Mononuclear cell (primary cell): Measurements from ENCODE around the gene OR9Q1. TPM values are rescaled to one million over a fixed set of nuclear protein-coding genes. Genes with fewer than 3 reads are reported as not detected.

ENCODE experiments used
- H3K27me3 ChIP-seq: 2 replicates; pipeline ENCODE4 v1.6.0; 2011; ENCODE audit warnings: low read length, control low read depth; ENCODE audit not compliant: insufficient read depth
- H3K4me1 ChIP-seq: 2 replicates; pipeline ENCODE4 v1.5.1; 2011; ENCODE audit warnings: mild to moderate bottlenecking, low read length, control low read depth; ENCODE audit not compliant: insufficient read depth
- H3K4me3 ChIP-seq: 2 replicates; pipeline ENCODE4 v1.5.1; 2011; ENCODE audit warnings: mild to moderate bottlenecking, low read length, moderate library complexity
- H3K9me3 ChIP-seq: 2 replicates; pipeline ENCODE4 v1.5.1; 2011; ENCODE audit warnings: low read depth, mild to moderate bottlenecking, control low read depth, low read length
- total RNA-seq: library from RNA; depleted of rRNA; stranded (reverse); fragments of >200 nt; gene quantifications from one replicate; pipeline ENCODE4 v1.2.3, GENCODE V29; 2012

The OR9Q1 gene
- total RNA-seq, 1 donor, result not detected

DNA sequence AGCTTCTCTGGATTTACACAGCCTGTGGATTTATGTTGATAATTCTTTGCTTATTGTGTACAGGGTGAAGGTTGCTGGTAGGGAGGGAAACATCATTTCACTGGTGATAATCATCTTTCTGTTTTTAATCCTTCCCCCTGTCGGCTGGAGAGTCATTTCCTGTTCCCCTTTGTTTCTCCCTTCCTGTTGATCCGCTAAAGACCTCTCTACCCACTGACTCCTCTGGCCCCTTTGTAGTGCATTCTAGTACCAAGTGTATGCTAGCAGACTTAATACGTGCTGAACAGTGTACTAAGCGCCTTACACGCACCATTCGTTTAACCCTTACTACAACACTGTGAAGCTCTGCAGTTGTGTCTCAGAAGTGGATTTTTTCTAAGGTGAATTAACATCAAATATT, 19.0 kb upstream of the OR9Q1 start:
- Histone ChIP-seq H3K9me3 (no peaks in the 10 kb centered on the region), H3K4me3 (no peak overlapping the region), H3K4me1 (no peaks in the 10 kb centered on the region), H3K27me3 (no peaks in the 10 kb centered on the region)

DNA sequence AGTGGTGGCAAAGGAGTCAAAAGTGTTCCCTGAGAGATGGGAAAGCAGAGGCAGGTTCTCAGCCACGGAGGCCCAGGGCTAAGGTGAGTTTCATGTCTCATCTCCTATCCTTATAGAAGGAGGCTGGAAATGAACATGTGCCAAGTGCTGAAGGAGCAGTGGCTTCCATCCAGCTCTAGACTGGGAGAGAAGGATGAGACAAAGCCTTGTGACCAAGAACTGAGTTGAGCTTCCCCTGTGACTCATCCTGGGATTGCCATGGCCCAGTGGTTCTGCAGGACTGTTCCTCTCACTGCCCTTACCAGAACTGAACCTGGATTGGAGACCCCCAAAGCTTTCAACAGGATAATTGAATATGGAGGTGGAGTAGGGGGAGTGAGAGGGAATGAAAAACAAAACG, 16.7 kb upstream of the OR9Q1 start:
- no peaks in the 10 kb centered on the region for H3K27me3 ChIP-seq
- H3K9me3 ChIP-seq, result no peaks in the 10 kb centered on the region
- no peak overlapping the region for H3K4me3 ChIP-seq
- no peaks in the 10 kb centered on the region for H3K4me1 ChIP-seq

DNA sequence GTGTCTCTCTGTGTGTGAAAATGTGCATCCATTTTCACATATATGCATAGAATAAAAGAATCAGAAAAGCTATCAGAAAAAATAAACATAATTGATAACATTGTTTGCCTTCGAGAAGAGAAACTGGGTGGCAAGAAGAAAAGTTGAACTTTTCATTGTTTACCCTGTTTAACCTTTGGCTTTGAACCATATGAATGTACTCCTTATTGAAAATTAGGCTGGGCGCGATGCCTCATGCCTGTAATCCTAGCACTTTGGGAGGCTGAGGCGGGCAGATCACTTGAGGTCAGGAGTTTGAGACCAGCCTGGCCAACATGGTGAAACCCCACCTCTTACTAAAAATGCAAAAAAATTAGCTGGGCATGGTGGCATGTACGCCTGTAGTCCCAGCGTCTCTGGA, 11.9 kb upstream of the OR9Q1 start:
- Histone ChIP-seq H3K4me3 (no peak overlapping the region), H3K9me3 (no peaks in the 10 kb centered on the region), H3K4me1 (no peaks in the 10 kb centered on the region), H3K27me3 (no peaks in the 10 kb centered on the region)

DNA sequence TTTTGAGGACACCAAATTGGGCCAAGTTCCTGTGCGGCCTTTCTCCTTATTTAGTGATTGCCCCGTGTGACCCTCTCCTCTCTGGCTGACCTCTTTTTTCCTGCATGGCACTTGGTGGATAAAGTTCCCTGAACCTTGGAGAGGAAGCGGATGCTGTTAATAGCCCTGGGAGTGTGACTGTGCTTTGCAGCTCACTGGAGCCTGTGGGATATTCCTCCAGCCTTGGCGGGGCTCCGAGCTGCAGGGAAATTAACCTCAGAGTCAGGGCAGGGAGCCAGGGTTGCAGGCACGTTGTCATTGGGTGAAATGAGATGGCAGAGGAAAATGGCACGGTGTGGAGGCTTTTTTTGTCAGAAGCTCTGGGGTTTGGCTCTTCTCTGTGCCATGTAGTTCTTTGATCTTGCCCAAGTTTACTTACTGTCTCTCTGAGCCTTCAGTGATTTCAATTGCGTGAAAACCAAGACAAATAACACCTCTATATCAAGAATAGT, 965 bp downstream of the OR9Q1 start:
- Histone ChIP-seq H3K4me1 (no peaks in the 10 kb centered on the region), H3K27me3 (no peaks in the 10 kb centered on the region), H3K9me3 (no peaks in the 10 kb centered on the region), H3K4me3 (no peak overlapping the region)

DNA sequence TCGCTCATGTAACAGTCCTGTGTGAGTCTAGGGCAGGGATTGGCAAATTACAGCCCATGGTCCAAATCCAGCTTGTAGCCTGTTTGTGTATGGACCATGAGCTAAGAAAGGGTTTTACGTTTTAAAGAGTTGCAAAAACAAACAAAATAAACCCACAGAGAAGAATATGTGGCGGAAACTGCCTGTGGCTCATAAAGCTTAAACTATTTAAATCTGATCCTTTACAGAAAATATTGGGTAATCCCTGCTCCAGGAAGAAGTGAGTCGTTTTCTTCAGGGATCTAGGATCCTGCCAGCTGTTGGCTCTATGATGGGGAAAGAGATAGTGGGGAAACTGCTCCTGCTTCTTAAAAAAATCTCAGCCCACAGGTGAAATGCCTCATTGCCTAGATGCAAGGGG, 3.7 kb downstream of the OR9Q1 start:
- no peaks in the 10 kb centered on the region for H3K27me3 ChIP-seq

DNA sequence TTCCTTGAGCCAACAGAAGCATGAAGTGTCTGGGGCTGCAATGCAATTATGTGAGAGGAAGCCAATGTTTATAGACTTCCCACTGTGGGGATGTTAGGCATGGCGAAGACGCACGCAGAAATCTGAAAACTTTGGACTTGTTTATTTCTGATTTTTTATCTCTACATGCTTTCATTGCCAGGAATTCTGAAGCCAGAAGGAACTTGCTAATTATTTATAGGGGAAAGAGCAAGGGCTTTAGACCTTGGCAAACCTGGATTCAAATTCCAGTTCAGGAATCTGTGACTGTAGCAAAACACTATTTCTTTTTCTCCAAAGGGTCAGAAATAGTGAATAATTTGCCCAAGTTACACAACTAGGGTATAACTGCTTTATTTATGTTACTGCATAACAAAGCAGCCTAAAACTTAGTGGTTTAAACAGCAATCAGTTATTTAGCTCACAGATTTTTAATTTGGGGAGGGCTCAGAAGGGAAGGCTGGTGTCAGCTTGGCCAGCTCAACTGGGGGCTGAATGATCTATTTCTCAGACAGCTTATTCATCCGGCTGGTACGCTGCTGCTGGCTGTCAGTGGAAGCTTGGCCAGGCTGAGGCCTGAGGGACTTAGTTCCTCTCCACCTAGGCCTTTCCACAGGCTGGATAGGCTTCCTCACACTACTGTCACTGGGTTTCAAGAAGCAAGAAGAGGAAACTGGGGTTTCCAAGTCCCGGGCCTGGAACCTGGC, 5.2 kb downstream of the OR9Q1 start:
- H3K27me3 ChIP-seq, result no peaks in the 10 kb centered on the region
- H3K4me3 ChIP-seq, result no peak overlapping the region
- H3K4me1 ChIP-seq, result no peaks in the 10 kb centered on the region
- no peaks in the 10 kb centered on the region for H3K9me3 ChIP-seq

More for the DNA sequence above, 3.7 kb downstream of the OR9Q1 start:
- Histone ChIP-seq H3K9me3 (no peaks in the 10 kb centered on the region), H3K4me3 (no peak overlapping the region), H3K4me1 (no peaks in the 10 kb centered on the region)

DNA sequence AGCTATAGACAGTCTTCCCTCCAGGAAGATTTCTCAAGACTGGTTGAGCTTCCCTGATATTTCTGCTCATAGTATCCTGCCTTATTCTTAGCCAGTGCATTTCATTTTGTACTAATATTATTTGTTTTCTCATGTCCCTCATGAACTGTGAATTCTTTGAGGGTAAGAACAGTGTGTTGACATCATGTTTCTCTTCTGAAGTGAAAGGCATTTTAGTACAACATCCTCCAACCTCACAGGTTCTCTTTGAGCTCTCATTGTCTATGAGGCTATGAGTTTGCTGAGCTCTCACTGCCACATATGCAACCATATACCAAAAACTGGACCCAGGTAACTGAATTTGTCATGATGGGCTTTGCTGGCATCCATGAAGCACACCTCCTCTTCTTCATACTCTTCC, 7.0 kb downstream of the OR9Q1 start, which contains the start of gene OR6Q1:
OR6Q1 (plus strand) TSS at position 301 of the 400 bp plus-strand sequence; CDS start at position 301, 0 bp downstream.
- Histone ChIP-seq H3K4me3 (no peak within 1 kb of the TSS), H3K4me1 (no peaks in the 10 kb centered on the region), H3K9me3 (no peaks in the 10 kb centered on the region), H3K27me3 (no peaks in the 10 kb centered on the region)

DNA sequence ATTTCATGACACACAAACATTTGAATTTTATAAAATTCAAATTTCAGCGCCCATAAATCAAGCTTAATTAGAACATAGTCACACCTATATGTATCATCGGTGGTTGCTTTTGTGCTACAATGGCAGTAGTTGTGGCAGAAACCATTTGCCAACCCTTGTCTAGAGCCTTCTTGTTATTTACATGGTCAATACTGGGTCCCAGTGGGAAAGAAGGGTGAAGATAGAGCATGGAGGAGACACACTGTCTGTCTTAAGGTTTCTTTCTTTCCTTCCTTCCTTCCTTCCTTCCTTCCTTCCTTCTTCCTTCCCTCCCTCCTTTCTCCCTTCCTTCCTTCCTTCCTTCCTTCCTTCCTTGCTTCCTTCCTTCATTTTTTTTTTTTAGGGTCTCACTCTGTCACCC, 10.8 kb downstream of the OR9Q1 start:
- Histone ChIP-seq H3K9me3 (no peaks in the 10 kb centered on the region), H3K27me3 (no peaks in the 10 kb centered on the region)

DNA sequence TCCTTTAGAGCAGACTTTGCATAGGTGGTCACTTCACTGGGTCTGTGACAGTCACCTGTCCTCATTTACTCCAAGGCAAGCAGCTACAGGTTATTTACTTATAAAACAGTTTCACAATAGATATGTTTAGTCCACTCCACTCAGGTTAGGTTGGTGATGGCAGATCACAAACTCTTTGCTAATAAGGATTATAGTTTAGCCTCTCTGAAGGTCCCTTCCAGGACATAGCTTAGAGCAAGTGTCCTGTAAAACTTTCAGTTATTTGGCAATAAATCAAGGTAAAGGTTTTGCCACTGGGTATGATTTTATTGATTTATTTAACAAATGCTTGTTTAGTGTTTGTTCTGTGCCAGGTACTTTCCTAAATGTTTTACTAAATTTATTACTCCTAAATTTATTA, 15.9 kb downstream of the OR9Q1 start:
- no peaks in the 10 kb centered on the region for H3K27me3 ChIP-seq
- no peaks in the 10 kb centered on the region for H3K9me3 ChIP-seq
- H3K4me1 ChIP-seq, result no peaks in the 10 kb centered on the region
- no peak overlapping the region for H3K4me3 ChIP-seq

More for the DNA sequence above, 10.8 kb downstream of the OR9Q1 start:
- H3K4me3 ChIP-seq, result no peak overlapping the region
- no peaks in the 10 kb centered on the region for H3K4me1 ChIP-seq

DNA sequence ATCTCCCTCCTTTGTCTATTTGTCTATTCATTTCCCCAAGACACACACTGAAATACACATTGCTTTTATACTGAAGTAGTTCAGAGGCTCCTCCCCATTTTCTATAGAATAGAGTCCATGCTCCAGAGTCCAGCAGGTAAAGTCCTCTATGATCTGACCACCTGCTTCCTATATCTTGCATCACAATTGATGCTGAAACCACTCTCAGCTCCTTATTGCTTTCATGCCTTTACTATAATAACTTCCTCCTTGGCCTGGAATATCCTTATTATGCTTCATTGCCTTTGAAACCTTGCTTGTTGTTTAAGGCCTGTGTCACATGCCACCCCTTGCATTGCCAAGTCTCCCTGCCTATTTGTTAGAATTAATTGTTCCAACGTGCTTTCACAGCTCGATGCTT, 19.7 kb downstream of the OR9Q1 start:
- no peak overlapping the region for H3K4me3 ChIP-seq
- no peaks in the 10 kb centered on the region for H3K9me3 ChIP-seq
- H3K27me3 ChIP-seq, result no peaks in the 10 kb centered on the region
- H3K4me1 ChIP-seq, result no peaks in the 10 kb centered on the region

DNA sequence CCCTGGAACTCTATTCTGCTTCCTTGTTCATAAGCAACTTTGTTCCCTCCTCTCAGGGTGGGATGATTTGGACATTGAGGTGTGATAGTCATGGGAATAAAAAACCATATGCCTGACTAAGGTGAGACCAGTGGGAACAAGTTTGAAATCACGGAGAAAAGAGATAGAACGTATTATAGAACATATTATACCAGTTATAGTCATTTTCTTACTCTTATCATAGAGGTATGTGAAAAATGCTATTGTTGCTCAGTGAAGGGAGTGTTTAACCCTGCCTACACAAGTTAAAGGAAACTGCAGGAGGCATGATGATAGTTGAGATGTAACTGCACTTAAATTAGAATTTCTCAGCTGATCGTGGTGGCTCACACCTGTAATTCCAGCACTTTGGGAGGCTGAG, 22.6 kb downstream of the OR9Q1 start:
- Histone ChIP-seq H3K4me1 (no peaks in the 10 kb centered on the region), H3K27me3 (no peaks in the 10 kb centered on the region), H3K4me3 (no peak overlapping the region), H3K9me3 (no peaks in the 10 kb centered on the region)

DNA sequence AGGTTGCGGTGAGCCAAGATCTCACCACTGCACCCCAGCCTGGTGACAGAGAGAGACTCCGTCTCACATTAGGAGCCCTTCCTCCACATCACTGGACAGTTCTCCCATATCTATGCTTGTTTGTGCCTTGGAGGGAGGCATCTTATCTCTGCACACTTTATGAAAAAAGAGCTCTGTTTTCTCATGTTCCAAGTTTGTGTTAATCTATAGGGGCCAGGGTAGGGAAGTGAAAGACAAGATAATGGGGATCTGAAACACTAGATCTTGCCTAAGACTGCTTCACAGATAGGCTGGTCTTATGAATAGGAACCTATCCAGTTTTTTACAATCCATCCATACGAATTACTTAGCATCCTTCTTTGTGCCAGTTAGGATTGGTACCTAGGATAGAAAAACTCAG, 24.1 kb downstream of the OR9Q1 start:
- Histone ChIP-seq H3K4me3 (no peak overlapping the region), H3K9me3 (no peaks in the 10 kb centered on the region), H3K27me3 (no peaks in the 10 kb centered on the region), H3K4me1 (no peaks in the 10 kb centered on the region)

DNA sequence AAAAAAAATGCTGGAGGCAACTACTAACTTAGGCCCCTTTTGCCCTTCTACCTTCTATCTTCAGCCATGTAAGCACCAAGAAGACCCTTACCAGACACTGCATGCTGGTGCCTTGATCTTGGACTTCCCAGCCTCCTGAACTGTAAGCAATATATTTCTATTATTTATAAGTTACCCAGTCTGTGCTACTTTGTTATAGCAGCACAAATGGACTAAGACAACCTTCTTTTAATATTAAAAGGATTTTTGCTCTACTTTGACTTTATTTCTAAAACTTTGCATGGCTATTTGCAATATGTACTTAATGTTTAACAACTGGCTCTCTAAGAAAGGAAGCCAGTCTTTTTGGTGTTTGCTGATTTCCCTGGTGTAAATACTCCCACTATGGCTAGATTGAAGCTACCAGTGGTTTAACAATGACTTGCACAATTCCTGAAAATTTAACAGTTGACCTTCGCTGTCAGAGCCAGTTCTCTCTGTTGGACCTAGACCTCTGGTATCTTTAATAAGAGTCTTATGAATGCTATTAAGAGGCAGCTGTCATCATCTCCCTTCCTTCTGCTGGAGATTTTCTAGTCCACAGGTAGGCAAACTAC, 32.2 kb downstream of the OR9Q1 start:
- Histone ChIP-seq H3K27me3 (no peaks in the 10 kb centered on the region), H3K9me3 (no peaks in the 10 kb centered on the region), H3K4me3 (no peak overlapping the region), H3K4me1 (no peaks in the 10 kb centered on the region)

DNA sequence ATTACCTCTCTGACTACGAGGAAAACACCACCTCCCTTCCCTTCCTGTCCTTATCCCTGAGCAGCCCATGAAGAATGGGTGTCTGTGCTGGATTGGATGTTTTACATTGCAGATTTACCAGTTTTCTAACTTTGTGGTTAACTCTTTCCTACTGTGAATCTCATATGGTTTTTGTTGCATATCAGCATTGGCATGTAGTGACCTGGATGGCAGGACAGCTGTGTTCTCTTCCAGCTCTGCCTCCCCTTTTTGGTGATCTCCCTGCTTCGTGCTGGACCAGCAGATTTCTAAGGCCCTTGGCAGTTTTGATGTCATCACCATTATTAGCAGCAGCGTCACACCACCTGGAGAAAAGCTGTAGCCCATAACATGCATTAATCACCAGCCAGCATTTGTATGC, 33.8 kb downstream of the OR9Q1 start:
- Histone ChIP-seq H3K9me3 (no peaks in the 10 kb centered on the region), H3K27me3 (no peaks in the 10 kb centered on the region), H3K4me3 (no peak overlapping the region), H3K4me1 (no peaks in the 10 kb centered on the region)

DNA sequence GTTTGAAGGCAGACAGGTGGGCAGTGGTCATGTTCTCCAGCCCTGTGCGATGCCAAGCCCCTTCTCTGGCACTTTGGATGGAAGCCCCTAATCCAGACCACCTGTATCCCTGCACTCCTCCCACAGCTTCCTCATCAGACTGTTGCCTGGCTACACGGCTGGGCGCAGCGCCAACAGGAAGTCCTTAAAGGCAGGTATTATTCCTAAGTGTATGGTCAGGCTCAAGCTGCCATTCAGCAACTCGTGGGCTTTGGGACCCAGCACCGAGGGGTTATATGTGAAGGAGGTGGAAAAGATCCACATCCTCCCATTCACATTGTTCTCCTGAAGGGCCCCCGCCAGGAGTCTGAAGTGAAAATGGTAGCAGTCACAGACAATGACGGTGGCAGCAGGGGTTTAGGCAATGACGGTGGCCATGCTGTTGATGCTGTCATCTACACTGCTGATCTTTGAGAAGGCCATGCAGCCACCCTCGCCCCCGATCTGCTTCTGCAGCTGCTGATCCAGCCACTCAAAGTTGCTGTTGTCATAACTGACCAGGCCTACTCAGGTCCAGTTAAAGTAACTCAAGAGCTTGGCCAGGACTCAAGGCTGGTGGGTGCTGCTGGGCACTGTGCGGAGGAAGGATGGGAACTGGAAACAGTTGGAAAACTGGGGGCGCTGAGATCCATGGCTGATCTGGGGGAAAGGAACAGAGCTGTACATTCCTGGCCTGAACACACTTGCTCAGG, 34.8 kb downstream of the OR9Q1 start:
- H3K9me3 ChIP-seq, result no peaks in the 10 kb centered on the region
- no peaks in the 10 kb centered on the region for H3K27me3 ChIP-seq
- no peaks in the 10 kb centered on the region for H3K4me1 ChIP-seq
- no peak overlapping the region for H3K4me3 ChIP-seq
